SK-MEL-5 (cell line): ENCODE results near the gene TACSTD2. TPM values are rescaled to one million over a fixed set of nuclear protein-coding genes. Genes with fewer than 3 reads are reported as not detected.
"Not testable (repeated sequence)": the region's sequence is repeated elsewhere in the genome, so short reads cannot be mapped to it uniquely, and the experiment has no call there.

ENCODE experiments used
- DNase-seq: peaks from one replicate; pipeline ENCODE4 v3.0.0-alpha.2; 2016; ENCODE audit warnings: low read depth, low spot score
- in situ Hi-C: cut with HindIII; loops from 2 replicates; pipeline ENCODE4 v1.10.0; 2016; ENCODE audit warnings: low sequenced_read_pairs, high pct_unique_total_duplicates, low pct_unique_long_range_greater_than_20kb
- total RNA-seq: library from RNA; depleted of rRNA; stranded (reverse); fragments of >200 nt; shearing (Covaris generic); gene quantifications from 2 replicates; pipeline ENCODE4 v1.2.3, GENCODE V29; 2014

Gene TACSTD2
- total RNA-seq, 1 experiment from 2014 or later, result not detected

DNA sequence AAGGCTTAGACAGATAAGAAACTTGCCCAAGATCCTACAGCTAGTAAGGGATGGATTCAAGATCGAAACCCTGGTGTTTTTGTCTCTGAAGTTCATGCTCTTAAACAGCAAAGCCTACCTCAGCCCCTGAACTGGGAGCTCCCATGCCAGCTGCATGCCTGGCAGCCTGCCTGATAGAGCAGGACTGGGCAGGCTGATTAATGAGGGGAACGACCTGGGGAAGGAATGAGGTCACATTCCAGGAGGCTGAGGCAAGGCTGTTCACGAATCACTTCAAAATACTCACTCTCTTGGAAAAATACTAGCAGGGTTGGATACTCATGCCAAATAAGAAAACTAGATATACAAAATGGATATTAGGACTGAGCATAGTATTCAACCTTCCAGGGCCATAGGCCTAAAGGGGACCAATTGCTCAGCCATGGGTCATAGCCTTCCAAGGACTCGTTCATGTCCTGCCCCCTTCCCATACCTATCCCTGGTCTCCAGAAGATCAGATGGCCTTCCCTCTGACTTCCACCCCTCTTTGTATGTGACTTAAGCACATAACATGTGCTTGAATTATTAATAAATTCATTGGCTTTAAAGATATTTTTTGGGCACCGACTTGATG lies 15.6 kb upstream of the TACSTD2 start:
- DNase-seq, result no peak
- in situ Hi-C loops, result no loop called here

DNA sequence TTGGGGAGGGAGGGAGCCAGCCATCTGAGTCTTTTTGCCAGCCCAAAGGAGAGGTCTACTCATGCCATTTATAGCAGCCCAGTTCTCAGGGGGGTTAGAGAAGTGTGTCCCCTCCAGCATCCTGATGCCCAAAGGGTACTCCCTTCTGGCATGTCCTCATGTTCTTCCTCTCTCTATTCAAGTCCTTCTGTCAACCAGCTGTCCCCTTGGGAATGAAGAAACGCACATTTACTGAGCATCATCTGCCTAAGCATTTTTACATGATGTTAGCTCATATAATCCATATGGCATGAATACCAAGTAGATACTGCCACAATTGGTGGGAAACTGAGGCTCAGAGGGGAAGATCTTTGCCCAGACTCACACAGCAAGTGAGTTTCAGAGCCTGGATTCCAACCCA lies 14.8 kb upstream of the TACSTD2 start:
- in situ Hi-C loops, result no loop called here
- no peak for DNase-seq

DNA sequence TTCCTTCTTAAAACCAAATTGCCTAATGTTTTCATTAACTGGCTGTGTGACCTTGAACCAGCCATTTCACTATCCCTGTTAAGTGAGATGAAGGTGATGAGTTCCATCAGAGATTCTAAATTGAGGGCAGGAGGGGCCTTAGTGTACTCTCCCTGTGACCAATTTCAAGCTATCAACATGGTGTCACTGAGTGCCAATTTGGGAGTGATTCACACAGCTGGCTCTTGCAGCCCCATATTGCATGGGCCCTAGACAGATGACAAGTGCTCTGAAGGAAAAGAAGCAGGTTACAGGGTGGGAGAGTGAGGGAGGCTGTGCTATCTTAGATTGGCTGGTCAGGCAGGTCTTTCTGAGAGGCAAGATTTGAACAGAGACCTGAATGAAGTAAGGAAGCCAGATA lies 13.0 kb upstream of the TACSTD2 start:
- in situ Hi-C loops, result no loop called here
- DNase-seq, result no peak

DNA sequence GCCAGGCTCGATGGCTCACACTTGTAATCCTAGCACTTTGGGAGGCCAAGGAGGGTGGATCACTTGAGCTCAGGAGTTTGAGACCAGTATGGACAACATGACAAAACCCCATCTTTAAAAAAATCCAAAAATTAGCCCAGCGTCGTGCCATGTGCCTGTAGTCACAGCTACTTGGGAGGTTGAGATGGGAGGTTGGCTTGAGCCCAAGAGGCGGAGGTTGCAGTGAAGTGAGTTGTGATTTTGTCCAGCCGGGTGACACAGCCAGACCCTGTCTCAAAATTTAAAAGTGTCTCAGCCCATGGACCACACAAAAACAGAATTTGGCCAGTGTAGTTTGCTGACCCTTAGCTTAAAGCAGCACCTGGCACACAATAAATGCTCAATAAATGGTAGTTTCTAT lies 11.3 kb upstream of the TACSTD2 start:
- in situ Hi-C loops, result no loop called here
- no peak for DNase-seq

DNA sequence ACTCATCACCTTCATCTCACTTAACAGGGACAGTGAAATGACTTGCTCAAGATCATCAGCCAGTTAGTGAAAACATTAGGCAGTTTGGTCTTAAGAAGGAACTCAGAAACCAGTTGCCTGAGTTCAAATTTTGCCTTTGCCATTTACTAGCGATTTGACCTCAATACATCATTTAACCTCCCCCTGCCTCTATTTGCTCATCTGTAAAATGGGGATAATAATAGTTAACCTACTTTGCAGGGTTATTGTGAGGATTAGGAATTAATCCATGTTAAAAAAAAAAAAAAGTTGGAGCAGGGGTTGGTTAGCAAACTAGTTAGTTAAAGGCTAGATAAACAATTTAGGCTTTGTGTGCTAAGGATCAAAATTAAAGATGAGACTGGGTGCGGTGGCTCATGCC lies 10.6 kb upstream of the TACSTD2 start:
- DNase-seq, result no peak
- in situ Hi-C loops, result no loop called here

DNA sequence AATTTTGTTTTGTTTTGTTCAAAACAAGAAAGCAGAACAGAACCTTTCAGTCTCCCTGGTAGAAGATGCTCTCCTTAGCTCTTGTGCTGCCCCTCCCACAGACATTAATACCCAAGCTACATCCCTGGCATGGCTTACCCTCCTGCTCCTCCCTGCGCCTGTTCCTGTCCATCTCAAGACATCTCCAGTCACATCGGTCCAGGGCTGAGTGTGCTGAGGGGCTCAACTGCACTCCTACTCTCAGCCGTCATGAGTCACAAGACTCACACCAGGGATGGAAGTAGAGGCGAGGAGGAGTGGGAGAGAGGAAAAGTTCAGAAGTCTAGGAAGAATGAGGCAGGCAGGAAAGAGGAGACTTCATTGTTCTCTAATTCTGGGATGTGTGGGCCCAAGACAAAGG lies 9.2 kb upstream of the TACSTD2 start:
- DNase-seq, result peak; percentile 7
- in situ Hi-C loops, result no loop called here

DNA sequence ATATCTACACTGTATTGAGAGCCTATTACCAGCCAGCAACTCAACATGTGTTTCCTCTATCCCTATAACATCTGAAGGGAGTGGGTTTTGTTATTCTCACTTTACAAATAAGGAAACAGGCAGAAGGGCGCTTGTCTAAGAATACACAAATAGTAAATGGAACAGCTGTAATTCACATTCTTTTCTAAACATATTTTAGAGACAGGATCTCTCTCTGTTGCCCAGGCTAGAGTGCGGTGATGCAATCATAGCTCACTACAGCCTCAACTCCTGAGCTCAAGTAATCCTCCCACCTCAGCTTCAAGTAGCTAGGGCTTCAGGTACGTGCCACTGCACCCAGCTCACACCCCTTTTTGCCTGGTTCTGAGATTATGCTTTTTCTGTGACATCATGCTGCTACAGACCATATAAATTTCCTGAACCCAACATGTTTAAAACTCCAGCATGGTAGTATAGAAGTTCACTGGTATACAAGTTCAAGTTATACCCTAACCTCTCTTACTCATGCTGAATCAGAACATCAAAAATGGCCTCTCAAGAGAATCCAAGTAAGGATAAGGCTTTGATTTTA lies 8.6 kb upstream of the TACSTD2 start:
- no peak for DNase-seq
- in situ Hi-C loops, result no loop called here

DNA sequence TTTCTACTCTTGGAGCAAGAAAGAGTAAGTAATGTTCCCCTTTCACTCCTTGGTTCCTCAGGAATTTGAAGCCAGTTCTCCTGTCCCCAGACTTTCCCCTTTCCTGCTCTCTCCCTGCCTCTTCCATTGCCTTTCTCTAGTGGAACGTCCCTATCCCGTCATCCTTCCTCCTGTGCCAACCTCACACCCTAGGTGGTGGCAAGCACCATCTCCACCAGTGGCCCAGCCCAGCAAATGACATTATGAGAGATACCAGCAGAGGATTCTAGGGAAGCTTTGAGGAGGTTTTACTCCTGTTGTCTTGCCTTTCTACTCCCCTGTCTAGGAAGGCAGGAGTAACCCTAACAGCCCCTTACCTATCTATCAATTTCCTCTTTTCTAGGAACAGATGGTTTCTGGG lies 8.1 kb upstream of the TACSTD2 start:
- in situ Hi-C loops, result no loop called here
- DNase-seq, result no peak

DNA sequence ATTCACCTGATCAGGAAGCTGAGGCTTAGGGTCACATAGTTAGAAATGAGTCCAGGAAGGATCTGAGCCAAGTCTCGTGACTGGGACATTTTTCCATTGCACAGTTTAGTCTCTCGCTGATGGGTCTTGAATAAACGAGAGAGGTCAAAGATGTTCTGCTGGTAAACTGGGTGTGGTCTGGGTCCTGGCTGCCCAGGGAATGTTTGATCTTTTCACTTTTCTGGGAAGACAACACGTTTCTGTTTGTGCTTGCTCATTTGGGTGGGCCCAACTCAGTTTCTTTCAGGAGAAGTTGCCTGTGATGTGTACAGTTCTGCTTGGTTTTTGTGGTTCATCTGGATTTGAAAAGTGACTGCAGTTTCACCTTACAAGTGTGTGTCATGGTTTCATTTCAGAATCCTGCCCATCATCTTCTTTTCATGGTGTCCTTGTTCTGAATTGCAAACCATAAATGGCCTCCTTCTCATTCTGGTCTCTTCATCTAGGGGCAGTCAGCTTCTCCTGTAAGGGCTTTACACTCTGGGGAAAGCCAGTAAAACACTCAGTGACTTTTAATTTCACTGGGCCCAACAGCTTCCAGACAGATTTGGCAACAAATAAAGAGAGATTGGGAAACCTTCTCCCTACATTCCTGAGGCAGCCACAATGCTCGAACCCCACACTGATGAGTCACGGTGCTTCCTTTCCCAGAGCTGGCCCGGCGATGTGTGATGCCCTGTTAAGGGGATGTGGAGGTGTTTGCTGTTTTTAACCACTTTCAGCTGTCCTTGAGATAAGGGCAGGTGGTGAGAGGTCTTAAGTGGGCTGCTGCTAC lies 7.2 kb upstream of the TACSTD2 start:
- DNase-seq, result no peak

DNA sequence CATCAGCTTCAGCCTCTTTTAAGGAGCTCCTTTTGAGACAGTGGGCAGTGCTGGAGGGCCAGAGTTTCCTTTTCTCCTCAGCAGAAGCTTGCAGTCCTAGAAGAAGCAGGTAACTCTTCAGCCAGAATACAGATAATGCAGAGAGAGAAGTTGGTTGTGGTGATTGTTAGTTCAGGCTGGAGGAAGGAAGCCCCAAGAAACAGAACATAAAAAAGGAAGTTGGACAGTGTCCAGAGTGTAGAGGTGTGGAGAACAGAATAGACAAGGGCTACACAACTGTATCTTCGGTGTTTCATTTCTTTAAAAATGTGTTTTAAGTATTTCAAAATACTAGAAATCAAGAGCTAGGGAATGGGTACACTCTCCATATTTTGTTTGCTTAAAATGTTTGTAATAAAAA lies 6.4 kb upstream of the TACSTD2 start:
- in situ Hi-C loops, result no loop called here
- no peak for DNase-seq

More for the DNA sequence above, 7.2 kb upstream of the TACSTD2 start:
- in situ Hi-C loops, result no loop called here

DNA sequence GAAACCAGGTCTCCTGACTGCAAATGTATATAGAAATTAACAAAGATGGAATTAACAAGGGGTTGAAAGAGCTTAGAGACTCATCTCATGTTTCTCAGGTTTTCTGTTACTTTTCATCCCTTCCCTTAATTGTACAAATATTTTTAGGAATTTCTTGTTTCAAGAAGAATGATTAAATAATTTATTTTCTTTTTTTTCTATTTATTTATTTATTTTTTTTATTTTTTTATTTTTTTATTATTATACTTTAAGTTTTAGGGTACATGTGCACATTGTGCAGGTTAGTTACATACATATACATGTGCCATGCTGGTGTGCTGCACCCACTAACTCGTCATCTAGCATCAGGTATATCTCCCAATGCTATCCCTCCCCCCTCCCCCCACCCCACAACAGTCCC lies 5.1 kb upstream of the TACSTD2 start:
- in situ Hi-C loops, DNase-seq: not testable (repeated sequence)

DNA sequence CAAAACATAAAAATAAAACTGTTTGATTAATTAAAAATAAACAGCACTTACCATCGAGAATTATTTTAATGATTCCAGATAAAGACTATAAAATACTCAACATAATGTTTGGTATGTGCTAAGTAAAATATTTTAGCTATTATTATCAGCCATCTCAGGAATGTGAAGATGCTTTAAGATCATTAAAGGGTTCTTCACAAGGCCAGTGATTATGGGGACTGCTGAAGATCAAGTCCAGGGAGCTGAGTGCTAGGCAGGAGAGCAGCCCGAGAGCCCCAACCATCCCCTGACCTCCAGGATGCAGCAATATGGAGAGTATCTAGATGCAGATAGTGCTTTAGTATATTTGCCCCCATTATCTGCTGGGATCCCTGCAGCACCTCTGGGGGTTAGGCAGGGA lies 4.6 kb upstream of the TACSTD2 start:
- DNase-seq, result no peak
- in situ Hi-C loops, result no loop called here

DNA sequence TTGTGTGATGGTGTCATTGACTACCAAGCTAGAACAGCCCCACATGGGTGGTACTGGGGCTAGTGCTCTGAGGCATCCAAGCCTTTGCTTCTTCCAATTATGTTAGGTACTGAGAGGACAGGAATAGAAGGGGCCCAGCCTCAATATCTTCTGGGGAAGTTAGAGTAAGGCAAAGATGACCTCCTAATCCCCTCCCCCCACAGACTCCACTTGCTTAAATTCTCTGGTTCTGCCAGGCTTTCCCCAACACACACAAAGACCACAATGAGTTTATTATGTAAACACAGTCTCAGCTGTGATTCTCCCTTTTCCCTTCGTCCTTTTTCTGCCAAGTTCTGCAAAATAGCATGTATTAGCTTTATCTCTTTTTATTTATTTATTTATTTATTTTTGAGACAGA lies 3.1 kb upstream of the TACSTD2 start:
- DNase-seq, result no peak
- in situ Hi-C loops, result no loop called here

DNA sequence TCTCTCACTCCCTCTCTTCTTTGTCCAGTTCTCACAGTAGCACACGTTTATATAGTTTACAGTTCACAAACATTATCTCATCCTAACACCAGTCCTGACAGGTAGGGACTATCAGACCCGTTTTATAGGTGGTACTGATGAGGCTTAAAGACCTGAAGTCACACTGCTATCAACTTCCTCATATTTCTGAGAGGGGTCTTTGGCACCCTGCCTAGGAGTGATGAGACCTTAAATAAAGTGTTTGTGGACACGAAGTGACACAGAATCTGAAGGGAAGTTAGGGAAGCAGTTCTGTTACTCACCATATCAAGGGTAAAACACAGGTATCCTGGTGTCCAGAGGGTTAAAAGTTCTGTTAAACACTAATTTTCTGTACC lies 590 bp upstream of the TACSTD2 start:
- in situ Hi-C loops, result no loop called here
- no peak for DNase-seq

DNA sequence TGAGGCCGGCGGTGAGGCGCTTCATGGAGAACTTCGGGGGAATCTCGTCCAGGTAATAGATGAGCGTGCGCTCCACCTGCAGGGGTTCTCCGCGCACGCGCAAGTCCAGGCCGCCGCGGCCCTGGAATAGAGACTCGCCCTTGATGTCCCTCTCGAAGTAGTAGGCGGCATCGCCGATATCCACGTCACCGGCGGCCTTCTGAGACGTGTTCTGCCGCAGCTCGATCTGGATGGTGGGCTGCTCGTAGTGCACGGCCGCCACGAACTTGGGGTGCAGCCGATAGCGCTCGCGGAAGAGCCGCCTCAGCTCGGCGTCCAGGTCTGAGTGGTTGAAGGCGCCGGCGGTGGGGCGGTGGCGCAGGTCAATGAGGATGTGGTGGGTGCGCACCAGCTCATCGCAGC lies 726 bp downstream of the TACSTD2 start:
- in situ Hi-C loops, result no loop called here
- DNase-seq, result no peak

DNA sequence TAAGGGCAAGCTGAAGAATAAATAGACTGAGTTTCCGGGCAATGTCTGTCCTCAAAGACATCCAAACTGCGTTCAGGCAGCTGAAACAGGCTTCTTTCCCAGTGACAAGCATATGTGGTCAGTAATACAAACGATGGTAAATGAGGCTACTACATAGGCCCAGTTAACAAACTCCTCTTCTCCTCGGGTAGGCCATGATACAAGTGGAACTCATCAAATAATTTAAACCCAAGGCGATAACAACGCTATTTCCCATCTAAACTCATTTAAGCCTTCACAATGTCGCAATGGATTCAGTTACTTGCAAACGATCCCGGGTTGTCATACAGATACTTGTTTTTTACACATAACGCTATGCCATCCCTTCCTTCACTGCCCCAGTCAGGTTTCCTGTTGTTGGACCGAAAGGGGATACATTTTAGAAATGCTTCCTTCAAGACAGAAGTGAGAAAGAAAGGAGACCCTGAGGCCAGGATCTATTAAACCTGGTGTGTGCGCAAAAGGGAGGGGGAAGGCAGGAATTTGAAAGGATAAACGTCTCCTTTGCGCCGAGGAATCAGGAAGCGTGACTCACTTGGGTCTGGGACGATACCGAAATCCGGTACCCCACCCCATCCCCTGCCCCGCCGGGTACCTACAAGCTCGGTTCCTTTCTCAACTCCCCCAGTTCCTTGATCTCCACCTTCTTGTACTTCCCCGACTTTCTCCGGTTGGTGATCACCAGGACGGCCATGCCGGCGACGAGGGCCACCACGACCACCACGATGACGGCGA lies 1.3 kb downstream of the TACSTD2 start:
- no peak for DNase-seq
- in situ Hi-C loops, result no loop called here

DNA sequence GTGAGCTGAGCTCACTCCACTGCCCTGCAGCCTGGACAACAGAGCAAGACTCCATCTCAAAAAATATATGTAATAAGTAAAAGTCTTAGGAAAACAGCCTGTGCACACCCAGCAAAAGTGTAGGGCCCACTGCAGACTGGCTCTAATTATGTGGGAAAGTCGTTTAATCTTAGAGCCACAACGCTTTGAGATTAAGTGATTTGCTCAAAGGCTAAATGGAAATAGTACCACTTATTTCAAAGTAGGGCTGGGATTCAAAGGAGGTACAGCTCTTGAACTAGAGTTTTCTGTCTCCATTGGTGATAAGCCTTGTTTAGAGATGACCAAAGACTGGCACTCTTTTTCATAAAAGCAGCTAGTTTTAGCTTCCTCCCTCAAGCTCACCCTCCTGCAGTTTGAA lies 2.2 kb downstream of the TACSTD2 start:
- in situ Hi-C loops, result no loop called here
- no peak for DNase-seq
